NCI-H345 treated with DMSO at 0.1 percent for 48 hours (cell line): Measurements from ENCODE around the gene EMD.
A peak's percentile ranks its signal among the peaks of the same experiment; 100 is the strongest.

ENCODE experiments used
- DNase-seq: peaks from one replicate; lab custom pipeline; 2025; ENCODE audit not compliant: unreplicated experiment; lab: John Stamatoyannopoulos, UW

Gene EMD

GRCh38 chrX:154355094-154355775 is 23.9 kb upstream of the EMD start:
- no peak for DNase-seq

- DNase-seq: no peak
These were observed 23.3 kb upstream of the EMD start for GRCh38 chrX:154355776-154356140.

- no peak for DNase-seq
These were observed 22.5 kb upstream of the EMD start for GRCh38 chrX:154356596-154356995.

- no peak for DNase-seq
These were observed 21.9 kb upstream of the EMD start for GRCh38 chrX:154357205-154357604.

GRCh38 chrX:154358011-154358410 is 21.1 kb upstream of the EMD start:
- no peak for DNase-seq

- DNase-seq: no peak
These were observed 20.3 kb upstream of the EMD start for GRCh38 chrX:154358829-154359228.

- no peak for DNase-seq
These were observed 19.5 kb upstream of the EMD start for GRCh38 chrX:154359362-154360154.

- DNase-seq: no peak
These were observed 18.9 kb upstream of the EMD start for GRCh38 chrX:154360155-154360713.

GRCh38 chrX:154362085-154362742 is 16.9 kb upstream of the EMD start:
- no peak for DNase-seq

GRCh38 chrX:154363706-154364439 is 15.2 kb upstream of the EMD start:
- DNase-seq: no peak

GRCh38 chrX:154365052-154365600 is 14.0 kb upstream of the EMD start:
- DNase-seq: no peak

- no peak for DNase-seq
These were observed 13.0 kb upstream of the EMD start for GRCh38 chrX:154365997-154366665.

- no peak for DNase-seq
These were observed 12.4 kb upstream of the EMD start for GRCh38 chrX:154366666-154367055.

GRCh38 chrX:154367474-154368308 is 11.4 kb upstream of the EMD start:
- no peak for DNase-seq

GRCh38 chrX:154368630-154369448 is 10.3 kb upstream of the EMD start:
- peak; percentile 29 for DNase-seq

- DNase-seq: no peak
These were observed 9.4 kb upstream of the EMD start for GRCh38 chrX:154369449-154370299.

GRCh38 chrX:154370300-154371016 is 8.6 kb upstream of the EMD start:
- no peak for DNase-seq
